Neural cell (in vitro differentiated cells): ENCODE data around the gene ZNF324B. TPM values are rescaled to one million over a fixed set of nuclear protein-coding genes. Genes with fewer than 3 reads are reported as not detected.
"Not testable (repeated sequence)": the region's sequence is repeated elsewhere in the genome, so short reads cannot be mapped to it uniquely, and the experiment has no call there.

ENCODE experiments used
- H2AFZ ChIP-seq: fragments of 200-600, 300-800 bp; sonication (generic), shearing (Covaris generic); 2 replicates; pipeline ENCODE4 v1.6.0; 2014; ENCODE audit warnings: low read depth, mild to moderate bottlenecking, antibody characterized with exemption, low read length, moderate library complexity
- H3F3A ChIP-seq: fragments of 200-600 bp; shearing (Covaris generic); 2 replicates; pipeline ENCODE4 v1.6.1; 2016; ENCODE audit warnings: mild to moderate bottlenecking, moderate library complexity, mixed read lengths, antibody characterized with exemption, low read length; ENCODE audit not compliant: insufficient read depth, poor library complexity, severe bottlenecking
- H3K27ac ChIP-seq: fragments of 200-600, 300-800 bp; sonication (generic), shearing (Covaris generic); 2 replicates; pipeline ENCODE4 v1.5.1; 2014; ENCODE audit warnings: mild to moderate bottlenecking, low read length, moderate library complexity
- H3K27me3 ChIP-seq: fragments of 300-800, 200-600 bp; sonication (generic), shearing (Covaris generic); 2 replicates; pipeline ENCODE4 v1.6.0; 2014; ENCODE audit warnings: mild to moderate bottlenecking, low read depth, low read length, moderate library complexity; ENCODE audit not compliant: insufficient read depth
- H3K36me3 ChIP-seq: fragments of 300-800, 200-600 bp; sonication (generic), shearing (Covaris generic); 2 replicates; pipeline ENCODE4 v1.5.1; 2014; ENCODE audit warnings: mild to moderate bottlenecking, antibody characterized with exemption, low read length, moderate library complexity; ENCODE audit not compliant: insufficient read depth
- H3K4me2 ChIP-seq: fragments of 300-800, 200-600 bp; sonication (generic), shearing (Covaris generic); 2 replicates; pipeline ENCODE4 v1.6.0; 2014; ENCODE audit warnings: mild to moderate bottlenecking, low read length
- H3K4me3 ChIP-seq: fragments of 300-800, 200-600 bp; sonication (generic), shearing (Covaris generic); 2 replicates; pipeline ENCODE4 v1.5.1; 2014; ENCODE audit warnings: mild to moderate bottlenecking, low read length, moderate library complexity
- H3K79me2 ChIP-seq: fragments of 200-600 bp; shearing (Covaris generic); replicated peaks from 2 replicates; pipeline ENCODE4 v1.6.0; 2014; ENCODE audit warnings: mild to moderate bottlenecking, low read length, moderate library complexity; ENCODE audit not compliant: insufficient read depth
- H3K9ac ChIP-seq: fragments of 300-800, 200-600 bp; sonication (generic), shearing (Covaris generic); 2 replicates; pipeline ENCODE4 v1.6.1; 2016; ENCODE audit warnings: mild to moderate bottlenecking, low read length, mixed read lengths
- H3K9me2 ChIP-seq: fragments of 200-600 bp; shearing (Covaris generic); 2 replicates; pipeline ENCODE4 v1.6.1; 2016; ENCODE audit warnings: mild to moderate bottlenecking, low read length, mixed read lengths; ENCODE audit not compliant: insufficient read depth
- H3K9me3 ChIP-seq: fragments of 200-600, 300-800 bp; sonication (generic), shearing (Covaris generic); 2 replicates; pipeline ENCODE4 v1.6.1; 2016; ENCODE audit warnings: mild to moderate bottlenecking, mixed run types, low read length, moderate library complexity, mixed read lengths
- H4K20me1 ChIP-seq: fragments of 200-600 bp; shearing (Covaris generic); 2 replicates; pipeline ENCODE4 v1.6.1; 2016; ENCODE audit warnings: mild to moderate bottlenecking, mixed run types; ENCODE audit not compliant: insufficient read depth
- EP300 ChIP-seq: fragments of 450-650 bp; conservative IDR thresholded peaks from 2 replicates; pipeline ENCODE4 v1.6.1; 2014; ENCODE audit warnings: antibody characterized with exemption, mild to moderate bottlenecking, moderate library complexity; ENCODE audit not compliant: poor library complexity, severe bottlenecking
- EZH2 ChIP-seq: fragments of 200-600, 300-800 bp; shearing (Covaris generic), sonication (generic); IDR thresholded peaks from 2 replicates; pipeline ENCODE4 v1.6.1; 2014; ENCODE audit warnings: antibody characterized with exemption, low read length, borderline replicate concordance, mild to moderate bottlenecking; ENCODE audit not compliant: insufficient read depth, poor library complexity, severe bottlenecking
- MXI1 ChIP-seq: fragments of 450-650 bp; conservative IDR thresholded peaks from 2 replicates; pipeline ENCODE4 v1.6.1; 2014; ENCODE audit warnings: antibody characterized with exemption, mild to moderate bottlenecking; ENCODE audit not compliant: poor library complexity, severe bottlenecking
- POLR2AphosphoS5 ChIP-seq: IDR thresholded peaks from 2 replicates; pipeline ENCODE4 v1.6.1; 2012
- RAD21 ChIP-seq: fragments of 450-650 bp; conservative IDR thresholded peaks from 2 replicates; pipeline ENCODE4 v1.6.1; 2014; ENCODE audit warnings: antibody characterized with exemption, mild to moderate bottlenecking, moderate library complexity
- SMC3 ChIP-seq: fragments of 450-650 bp; conservative IDR thresholded peaks from 2 replicates; pipeline ENCODE4 v1.6.1; 2014; ENCODE audit warnings: antibody characterized with exemption, mild to moderate bottlenecking, moderate library complexity; ENCODE audit not compliant: poor library complexity
- TAF1 ChIP-seq: IDR thresholded peaks from 2 replicates; pipeline ENCODE4 v1.6.1; 2012; ENCODE audit warnings: low read depth
- polyA plus RNA-seq: library from polyadenylated mRNA; depleted of rRNA; stranded (reverse); fragments of >200 nt; gene quantifications from 2 replicates; pipeline ENCODE4 v1.2.3, GENCODE V29; 2014
- TF ChIP-seq, protein P1 (sequence below): fragments of 450-650 bp; IDR thresholded peaks from 2 replicates; pipeline ENCODE4 v1.5.1; 2014; ENCODE audit warnings: antibody characterized with exemption, mild to moderate bottlenecking, moderate library complexity; ENCODE audit not compliant: poor library complexity, severe bottlenecking
- TF ChIP-seq, protein P2 (sequence below): IDR thresholded peaks from 2 replicates; pipeline ENCODE4 v1.6.1; 2012; ENCODE audit warnings: borderline replicate concordance

Gene ZNF324B
- polyA plus RNA-seq, 1 donor from 2014 or later = 10.4 TPM

- not testable (repeated sequence) for H3K9me2 ChIP-seq, H3K27ac ChIP-seq, H3K9me3 ChIP-seq, H3K36me3 ChIP-seq, H3K4me3 ChIP-seq, H3F3A ChIP-seq, H2AFZ ChIP-seq, H3K4me2 ChIP-seq, H4K20me1 ChIP-seq, H3K9ac ChIP-seq, H3K27me3 ChIP-seq
- H3K79me2 ChIP-seq = peaks cover 10% of the 10 kb centered on the region
Measured at GRCh38 chr19:58470837-58471543, 19.6 kb downstream of the ZNF324B start.

- no peaks in the 10 kb centered on the region for H3K9me3 ChIP-seq
- no peak overlapping the region for H3K27ac ChIP-seq
- H3K9ac ChIP-seq = no peak overlapping the region
- H3K4me3 ChIP-seq = no peak overlapping the region
- H3K9me2 ChIP-seq = no peaks in the 10 kb centered on the region
- no peak overlapping the region for H2AFZ ChIP-seq
- H3K36me3 ChIP-seq = peaks cover 5% of the 10 kb centered on the region
- no peaks in the 10 kb centered on the region for H3K27me3 ChIP-seq
- no peaks in the 10 kb centered on the region for H4K20me1 ChIP-seq
- H3K79me2 ChIP-seq = peaks cover 10% of the 10 kb centered on the region
- H3F3A ChIP-seq = no peaks in the 10 kb centered on the region
- TF ChIP-seq POLR2AphosphoS5 (no peak), RAD21 (no peak), EP300 (no peak), MXI1 (no peak), EZH2 (no peak), TAF1 (no peak), SMC3 (no peak)
- TF ChIP-seq, protein P1, sequence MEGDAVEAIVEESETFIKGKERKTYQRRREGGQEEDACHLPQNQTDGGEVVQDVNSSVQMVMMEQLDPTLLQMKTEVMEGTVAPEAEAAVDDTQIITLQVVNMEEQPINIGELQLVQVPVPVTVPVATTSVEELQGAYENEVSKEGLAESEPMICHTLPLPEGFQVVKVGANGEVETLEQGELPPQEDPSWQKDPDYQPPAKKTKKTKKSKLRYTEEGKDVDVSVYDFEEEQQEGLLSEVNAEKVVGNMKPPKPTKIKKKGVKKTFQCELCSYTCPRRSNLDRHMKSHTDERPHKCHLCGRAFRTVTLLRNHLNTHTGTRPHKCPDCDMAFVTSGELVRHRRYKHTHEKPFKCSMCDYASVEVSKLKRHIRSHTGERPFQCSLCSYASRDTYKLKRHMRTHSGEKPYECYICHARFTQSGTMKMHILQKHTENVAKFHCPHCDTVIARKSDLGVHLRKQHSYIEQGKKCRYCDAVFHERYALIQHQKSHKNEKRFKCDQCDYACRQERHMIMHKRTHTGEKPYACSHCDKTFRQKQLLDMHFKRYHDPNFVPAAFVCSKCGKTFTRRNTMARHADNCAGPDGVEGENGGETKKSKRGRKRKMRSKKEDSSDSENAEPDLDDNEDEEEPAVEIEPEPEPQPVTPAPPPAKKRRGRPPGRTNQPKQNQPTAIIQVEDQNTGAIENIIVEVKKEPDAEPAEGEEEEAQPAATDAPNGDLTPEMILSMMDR = no peak
- TF ChIP-seq, protein P2, sequence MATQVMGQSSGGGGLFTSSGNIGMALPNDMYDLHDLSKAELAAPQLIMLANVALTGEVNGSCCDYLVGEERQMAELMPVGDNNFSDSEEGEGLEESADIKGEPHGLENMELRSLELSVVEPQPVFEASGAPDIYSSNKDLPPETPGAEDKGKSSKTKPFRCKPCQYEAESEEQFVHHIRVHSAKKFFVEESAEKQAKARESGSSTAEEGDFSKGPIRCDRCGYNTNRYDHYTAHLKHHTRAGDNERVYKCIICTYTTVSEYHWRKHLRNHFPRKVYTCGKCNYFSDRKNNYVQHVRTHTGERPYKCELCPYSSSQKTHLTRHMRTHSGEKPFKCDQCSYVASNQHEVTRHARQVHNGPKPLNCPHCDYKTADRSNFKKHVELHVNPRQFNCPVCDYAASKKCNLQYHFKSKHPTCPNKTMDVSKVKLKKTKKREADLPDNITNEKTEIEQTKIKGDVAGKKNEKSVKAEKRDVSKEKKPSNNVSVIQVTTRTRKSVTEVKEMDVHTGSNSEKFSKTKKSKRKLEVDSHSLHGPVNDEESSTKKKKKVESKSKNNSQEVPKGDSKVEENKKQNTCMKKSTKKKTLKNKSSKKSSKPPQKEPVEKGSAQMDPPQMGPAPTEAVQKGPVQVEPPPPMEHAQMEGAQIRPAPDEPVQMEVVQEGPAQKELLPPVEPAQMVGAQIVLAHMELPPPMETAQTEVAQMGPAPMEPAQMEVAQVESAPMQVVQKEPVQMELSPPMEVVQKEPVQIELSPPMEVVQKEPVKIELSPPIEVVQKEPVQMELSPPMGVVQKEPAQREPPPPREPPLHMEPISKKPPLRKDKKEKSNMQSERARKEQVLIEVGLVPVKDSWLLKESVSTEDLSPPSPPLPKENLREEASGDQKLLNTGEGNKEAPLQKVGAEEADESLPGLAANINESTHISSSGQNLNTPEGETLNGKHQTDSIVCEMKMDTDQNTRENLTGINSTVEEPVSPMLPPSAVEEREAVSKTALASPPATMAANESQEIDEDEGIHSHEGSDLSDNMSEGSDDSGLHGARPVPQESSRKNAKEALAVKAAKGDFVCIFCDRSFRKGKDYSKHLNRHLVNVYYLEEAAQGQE = no peak
- no peak overlapping the region for H3K4me2 ChIP-seq
Measured at GRCh38 chr19:58471736-58472135, 20.3 kb downstream of the ZNF324B start.

DNA sequence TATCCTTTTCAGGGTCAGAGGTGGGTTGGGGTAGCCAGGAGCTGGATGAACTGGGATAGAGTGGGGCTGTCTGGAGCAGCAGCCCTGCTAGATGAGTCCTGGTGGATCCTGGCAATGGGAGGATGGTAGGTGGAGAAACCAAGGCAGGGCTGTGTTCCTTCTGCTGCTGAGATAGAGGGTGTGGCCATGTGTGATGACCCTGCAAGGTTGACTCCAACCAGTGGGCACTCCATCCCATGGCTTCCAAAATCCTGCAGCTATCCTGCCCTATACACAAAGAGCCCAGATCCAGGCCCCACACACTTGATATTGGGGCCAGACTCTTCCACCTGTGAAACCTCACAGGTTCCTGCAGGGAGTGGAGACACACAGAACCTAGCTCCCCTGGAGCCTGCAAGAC lies 22.4 kb downstream of the ZNF324B start:
- H3K36me3 ChIP-seq = peaks cover 5% of the 10 kb centered on the region
- H3K9me3 ChIP-seq = no peaks in the 10 kb centered on the region
- H3K9me2 ChIP-seq = no peaks in the 10 kb centered on the region
- no peaks in the 10 kb centered on the region for H3F3A ChIP-seq
- H3K27ac ChIP-seq = no peak overlapping the region
- no peak overlapping the region for H3K9ac ChIP-seq
- H3K79me2 ChIP-seq = peaks cover 2% of the 10 kb centered on the region
- no peaks in the 10 kb centered on the region for H4K20me1 ChIP-seq
- no peaks in the 10 kb centered on the region for H3K27me3 ChIP-seq
- H3K4me3 ChIP-seq = no peak overlapping the region
- TF ChIP-seq SMC3 (no peak), TAF1 (no peak), MXI1 (no peak), POLR2AphosphoS5 (peak; percentile 7), EP300 (no peak), RAD21 (no peak)
- TF ChIP-seq, protein P2 = no peak
- TF ChIP-seq, protein P1 = no peak
- no peak overlapping the region for H2AFZ ChIP-seq
- H3K4me2 ChIP-seq = no peak overlapping the region
